ENCODE results near the gene PTOV1.
"Not testable (repeated sequence)": the region's sequence is repeated elsewhere in the genome, so short reads cannot be mapped to it uniquely, and the experiment has no call there.

Gene PTOV1

DNA sequence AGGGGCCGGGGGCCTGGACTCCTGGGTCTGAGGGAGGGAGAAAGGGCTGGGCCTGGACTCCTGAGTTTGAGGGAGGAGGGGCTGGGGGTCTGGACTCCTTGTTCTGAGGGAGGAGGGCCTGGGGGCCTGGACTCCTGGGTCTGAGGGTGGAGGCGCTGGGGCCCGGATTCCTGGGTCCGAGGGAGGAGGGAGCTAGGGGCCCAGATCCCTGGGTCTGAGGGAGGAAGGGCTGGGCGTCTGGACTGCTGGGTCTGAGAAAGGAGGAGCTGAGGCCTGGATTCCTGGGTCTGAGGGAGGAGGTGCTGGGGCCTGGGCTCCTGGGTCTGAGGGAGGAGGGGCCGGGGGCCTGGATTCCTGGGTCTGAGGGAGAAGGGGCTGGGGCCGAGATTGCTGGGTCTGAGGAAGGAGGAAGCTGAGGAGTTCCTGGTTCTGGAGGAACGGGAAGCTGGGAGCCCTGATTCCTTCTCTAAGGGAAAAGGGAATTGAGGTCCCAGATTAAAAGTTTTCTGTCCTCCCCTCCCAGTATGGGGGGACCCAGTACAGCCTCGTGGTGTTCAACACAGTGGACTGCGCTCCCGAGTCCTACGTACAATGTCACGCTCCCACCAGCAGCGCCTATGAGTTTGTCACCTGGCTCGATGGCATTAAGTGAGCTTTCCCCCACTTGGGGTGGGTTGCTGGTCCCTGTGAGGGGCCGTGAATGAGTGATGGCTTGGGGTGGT is 32.1 kb upstream of the PTOV1 start:
- no peak for DNase-seq

DNA sequence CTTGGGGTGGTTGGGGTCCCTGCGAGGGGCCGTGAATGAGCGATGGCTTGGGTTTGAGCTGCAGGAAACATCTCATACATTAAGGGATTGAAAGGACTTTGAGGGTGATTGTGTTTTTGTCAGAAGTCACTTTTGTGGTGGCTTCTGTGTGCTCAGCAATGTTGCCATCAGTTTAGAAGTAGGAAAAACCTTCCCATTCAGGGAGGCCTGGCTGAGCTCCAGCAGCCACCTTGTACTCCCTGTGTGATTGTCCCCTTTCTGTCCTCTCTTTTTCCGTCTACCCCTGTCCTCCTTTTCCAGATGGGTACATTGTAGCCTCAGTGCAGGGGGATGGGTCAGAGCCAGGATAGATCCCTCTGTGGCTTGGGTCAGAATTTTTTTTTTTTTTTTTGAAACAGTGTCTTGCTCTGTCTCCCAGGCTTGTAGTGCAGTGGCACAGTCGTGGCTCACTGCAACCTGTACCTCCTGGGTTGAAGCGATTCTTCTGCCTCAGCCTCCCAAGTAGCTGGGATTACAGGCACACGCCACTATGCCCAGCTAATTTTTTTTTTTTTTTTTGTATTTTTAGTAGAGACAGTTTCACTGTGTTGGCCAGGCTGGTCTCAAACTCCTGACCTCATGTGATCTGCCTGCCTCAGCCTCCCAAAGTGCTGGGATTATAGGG is 31.4 kb upstream of the PTOV1 start:
- not testable (repeated sequence) for DNase-seq

DNA sequence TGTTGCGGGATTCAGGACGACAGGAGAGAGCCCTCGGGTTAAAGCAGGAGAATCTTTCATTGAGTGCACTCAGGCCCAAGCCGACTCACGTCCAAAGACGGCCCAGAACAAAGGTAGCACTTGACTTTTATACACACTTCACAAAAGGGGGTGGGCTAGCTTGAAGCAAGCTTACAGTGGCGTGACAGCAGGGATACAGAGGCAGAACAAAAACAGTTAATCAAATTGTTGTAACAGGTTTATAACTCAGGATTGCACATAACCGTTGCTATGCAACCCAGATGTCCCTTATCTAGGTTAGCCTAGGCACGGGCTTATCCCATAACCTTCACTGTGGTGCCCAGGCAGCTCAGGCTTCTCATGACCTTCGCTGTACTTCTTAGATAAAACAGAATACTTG is 30.8 kb upstream of the PTOV1 start:
- DNase-seq: no peak

DNA sequence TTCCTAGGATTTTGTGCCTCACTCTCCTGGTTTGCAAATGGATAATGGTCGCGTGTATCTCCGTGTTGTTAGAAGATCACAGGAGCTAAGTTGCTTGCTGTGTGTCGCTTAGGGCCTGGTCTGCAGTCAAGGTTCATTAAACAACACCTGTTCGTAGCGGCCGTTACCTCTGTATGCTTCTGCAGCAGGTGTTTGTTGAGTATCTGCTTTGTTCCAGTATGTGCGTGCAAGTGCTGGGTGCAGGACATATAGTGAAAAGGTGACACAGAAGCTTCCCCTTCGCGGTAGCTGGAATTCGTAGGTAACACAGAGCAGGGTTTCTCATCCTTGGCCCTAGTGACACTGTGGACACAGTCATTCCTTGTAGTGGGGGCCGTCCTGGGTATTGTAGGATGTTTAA is 27.5 kb upstream of the PTOV1 start:
- no peak for DNase-seq

DNA sequence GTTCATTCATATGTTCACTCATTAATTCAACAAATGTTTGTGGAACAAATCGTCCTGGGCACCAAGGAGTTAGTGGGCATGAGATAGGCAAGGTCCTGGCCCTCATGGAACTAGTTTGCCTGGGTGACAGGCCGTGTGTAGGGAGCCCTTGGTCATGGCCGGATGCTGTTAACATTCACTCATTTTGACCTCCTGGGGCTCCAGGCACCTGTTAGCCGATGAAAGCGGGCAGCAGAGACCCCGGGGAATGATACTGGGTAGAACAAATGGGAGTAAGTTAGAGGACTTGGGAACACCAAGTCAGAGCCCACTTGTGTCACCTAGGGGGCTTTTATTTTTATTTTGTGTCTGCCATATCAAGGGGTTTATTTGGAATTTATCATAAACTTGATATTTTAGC is 26.3 kb upstream of the PTOV1 start:
- no peak for DNase-seq

DNA sequence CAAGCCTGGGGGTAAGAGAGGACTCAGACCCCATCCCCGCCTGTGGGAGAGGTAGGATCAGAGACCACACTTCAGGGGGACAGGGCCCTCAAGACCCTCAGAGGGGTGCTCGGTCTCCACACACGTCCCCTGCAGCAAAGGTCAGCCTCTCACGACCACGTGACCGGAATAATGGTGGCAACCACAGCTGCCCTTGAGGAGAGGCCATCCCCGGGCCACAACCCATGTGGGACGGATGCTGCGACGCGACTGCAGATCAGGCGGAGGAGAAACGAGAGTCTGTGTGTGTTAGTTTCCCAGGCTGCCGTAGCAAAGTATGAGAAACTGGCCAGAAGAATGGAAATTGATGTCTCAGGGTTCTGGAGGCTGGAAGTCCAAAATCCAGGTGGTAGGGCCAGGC is 23.9 kb upstream of the PTOV1 start:
- DNase-seq: no peak

DNA sequence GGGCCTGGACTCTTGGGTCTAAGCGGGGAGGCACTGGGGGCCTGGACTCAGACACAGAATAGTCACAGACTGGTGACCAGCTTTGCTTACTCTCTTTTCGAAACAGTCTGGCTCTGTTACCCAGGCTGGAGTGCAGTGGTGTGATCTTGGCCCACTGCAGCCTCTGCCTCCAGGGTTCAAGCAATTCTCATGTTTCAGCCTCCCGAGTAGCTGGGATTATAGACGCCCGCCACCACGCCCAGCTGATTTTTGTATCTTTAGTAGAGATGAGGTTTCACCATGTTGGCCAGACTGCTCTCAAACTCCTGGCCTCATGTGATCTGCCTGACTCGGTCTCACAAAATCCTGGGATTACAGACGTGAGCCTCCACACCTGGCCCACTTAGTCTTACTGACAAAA is 21.8 kb upstream of the PTOV1 start:
- DNase-seq: no peak

DNA sequence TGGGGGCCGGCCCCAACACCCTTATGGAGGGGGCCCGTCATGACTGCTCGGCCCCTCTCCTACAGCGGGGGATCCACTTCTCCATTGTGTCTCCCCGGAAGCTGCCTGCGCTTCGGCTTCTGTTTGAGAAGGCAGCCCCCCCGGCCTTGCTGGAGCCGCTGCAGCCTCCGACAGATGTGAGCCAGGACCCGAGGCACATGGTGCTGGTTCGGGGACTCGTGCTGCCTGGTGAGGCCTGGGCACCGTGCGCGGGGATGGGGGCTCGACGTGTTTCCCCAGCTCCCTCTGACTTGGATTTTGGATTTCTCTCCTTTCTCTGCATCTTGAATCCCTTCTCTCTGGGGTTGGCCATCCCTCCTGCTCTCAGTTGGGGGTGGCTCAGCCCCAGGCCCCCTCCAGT is 21.2 kb upstream of the PTOV1 start:
- no peak for DNase-seq

DNA sequence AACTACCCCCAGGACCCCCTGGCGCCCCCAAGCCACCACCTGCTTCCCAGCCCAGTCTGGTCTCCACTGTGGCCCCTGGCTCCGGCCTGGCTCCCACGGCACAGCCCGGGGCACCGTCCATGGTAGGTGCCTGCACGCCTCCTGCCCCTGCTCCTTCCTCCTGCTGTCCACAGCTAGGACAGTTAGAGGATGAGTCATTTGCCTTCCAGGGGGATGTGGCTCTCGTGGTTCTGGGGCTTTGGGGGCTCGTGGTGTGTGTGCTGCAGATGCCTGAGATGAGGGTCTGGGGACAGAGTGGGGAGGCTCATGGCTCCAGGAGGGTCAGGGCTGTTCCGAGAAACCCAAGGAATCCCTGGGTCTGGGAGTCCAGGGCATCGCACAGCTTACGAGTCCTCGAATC is 20.2 kb upstream of the PTOV1 start:
- DNase-seq: no peak

DNA sequence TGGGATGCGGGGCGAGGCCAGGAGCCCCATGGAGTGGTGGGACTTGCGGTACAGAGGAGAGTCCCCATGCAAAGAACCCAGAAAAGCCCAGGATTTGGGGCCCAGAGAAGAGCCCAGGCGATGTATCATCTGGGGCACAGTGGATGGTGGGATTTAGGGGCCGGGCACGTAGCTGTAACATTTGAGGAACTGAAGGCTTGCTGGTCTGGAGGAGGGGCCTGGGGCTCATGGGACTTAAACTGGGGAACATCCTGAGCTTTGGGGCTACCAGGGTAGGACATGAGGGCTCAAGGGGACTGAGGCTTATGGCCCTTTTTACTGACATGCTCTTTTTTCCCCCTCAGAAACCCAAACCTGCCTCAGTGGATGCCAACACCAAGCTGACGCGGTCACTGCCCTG is 19.4 kb upstream of the PTOV1 start:
- DNase-seq: no peak

DNA sequence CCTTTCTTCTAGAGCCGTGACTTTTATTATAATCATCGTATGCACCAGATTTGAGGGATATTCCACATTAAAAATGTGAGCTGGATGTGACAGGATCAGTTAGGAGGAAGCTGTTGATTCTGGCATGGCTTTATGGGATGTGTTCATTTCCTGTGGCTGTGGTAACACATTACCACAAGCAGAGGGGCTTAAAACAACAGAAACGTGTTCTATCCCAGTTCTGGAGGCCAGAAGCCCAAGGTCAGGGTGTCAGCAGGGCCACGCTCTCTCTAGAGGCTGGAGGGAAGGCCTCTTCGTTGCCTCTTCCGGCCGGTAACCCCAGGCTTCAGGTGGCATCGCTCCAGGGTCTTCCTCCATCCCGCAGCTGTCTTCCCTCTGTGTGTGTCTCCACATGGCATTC is 18.4 kb upstream of the PTOV1 start:
- no peak for DNase-seq

DNA sequence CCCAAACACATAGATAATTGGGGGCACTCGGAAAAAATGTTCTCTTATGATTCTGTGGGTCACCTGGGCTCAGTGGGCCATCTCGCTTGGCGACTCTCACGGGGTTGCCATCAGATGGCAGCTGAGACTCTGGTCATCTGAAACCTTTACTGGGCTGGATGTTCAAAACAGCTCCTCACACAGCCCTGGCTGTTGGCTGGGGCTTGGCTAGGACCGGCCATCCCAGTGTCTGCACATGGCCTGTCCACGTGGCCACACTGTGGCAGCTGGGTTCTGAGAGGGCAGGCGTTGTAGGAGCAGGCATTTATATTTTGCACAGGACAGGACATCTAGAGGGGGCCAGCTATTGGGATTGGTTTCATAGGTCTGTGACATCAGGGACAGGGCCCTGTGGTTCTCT is 17.4 kb upstream of the PTOV1 start:
- no peak for DNase-seq

DNA sequence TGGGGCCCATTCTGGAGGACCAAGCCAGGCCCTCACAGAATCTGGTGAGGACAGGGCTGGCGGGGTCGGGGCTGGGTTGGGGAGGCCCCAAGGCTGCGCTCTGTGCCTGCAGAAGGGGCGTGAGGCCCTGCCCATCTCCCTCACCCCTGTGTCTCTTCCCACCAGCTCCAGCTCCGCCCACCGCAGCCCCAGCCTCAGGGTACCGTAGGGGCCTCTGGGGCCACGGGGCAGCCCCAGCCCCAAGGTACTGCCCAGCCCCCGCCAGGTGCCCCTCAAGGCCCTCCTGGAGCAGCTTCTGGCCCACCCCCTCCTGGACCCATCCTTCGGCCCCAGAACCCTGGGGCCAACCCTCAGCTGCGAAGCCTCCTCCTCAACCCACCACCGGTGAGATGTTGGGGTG is 15.4 kb upstream of the PTOV1 start:
- no peak for DNase-seq

DNA sequence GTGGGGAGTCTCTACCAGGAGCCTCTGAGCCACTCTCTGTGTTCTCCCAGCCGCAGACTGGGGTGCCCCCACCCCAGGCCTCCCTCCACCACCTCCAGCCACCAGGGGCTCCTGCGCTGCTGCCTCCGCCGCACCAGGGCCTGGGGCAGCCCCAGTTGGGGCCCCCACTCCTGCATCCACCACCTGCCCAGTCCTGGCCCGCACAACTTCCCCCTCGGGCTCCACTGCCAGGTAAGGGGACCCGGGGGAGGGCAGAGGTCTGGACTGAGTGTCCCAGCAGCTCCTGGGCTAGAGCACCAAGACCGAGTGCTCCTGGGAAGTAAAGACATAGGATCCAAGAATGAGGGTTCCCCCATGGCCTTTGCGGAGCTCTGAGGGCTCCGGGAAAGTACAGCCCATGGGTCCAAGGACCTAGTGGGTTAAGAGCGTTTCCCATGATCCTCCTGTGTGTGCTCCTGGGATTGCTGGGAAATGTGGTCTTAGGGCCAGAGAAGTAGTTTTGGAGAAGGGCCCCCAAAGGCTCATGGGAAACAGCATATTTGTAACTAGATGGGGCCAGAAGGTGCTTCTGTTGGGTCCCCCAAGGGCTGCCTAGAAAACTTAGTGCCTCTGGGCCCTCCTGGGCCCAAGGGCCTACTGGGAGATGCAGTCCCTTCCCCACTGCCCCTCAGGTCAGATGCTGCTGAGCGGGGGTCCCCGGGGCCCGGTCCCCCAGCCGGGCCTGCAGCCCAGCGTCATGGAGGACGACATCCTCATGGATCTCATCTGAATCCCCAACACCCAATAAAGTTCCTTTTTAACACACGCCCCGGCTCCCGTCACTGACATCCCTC is 14.6 kb upstream of the PTOV1 start:
- DNase-seq: no peak

DNA sequence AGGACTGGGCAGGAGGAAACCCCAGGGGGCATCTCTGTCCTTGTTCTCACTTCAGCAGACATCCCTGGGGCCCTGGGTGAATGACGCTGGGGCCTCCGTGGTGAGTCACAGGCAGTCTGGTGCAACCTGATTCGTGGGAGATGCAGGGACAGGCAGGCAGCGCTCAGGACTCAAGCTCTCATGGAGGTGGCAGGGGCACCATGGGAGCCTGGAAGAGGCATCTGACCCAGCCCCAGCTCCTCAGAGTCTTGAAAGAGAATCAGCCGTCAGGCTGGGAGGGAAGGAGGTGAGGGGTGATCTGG is 14.0 kb upstream of the PTOV1 start:
- DNase-seq: no peak

DNA sequence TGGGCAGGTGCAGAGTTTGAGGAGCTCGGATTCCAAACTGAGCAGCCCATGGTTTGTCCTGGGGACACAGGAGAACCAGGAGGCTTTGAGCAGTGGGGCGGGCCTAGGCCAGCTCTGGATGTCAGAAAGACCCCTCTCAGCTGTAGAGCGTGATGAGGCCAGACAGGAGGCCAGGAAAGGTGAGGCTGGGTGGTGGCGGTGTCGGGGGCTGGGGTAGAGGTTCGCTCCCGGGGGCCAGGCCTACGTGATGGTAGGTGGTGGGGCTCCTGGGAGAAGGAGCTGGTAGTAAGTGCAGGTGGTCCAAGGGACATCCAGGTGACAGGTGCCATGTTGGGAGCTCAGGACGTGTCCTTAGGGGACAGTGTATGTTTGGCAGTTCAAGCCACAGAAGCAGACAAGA is 13.5 kb upstream of the PTOV1 start:
- DNase-seq: no peak

DNA sequence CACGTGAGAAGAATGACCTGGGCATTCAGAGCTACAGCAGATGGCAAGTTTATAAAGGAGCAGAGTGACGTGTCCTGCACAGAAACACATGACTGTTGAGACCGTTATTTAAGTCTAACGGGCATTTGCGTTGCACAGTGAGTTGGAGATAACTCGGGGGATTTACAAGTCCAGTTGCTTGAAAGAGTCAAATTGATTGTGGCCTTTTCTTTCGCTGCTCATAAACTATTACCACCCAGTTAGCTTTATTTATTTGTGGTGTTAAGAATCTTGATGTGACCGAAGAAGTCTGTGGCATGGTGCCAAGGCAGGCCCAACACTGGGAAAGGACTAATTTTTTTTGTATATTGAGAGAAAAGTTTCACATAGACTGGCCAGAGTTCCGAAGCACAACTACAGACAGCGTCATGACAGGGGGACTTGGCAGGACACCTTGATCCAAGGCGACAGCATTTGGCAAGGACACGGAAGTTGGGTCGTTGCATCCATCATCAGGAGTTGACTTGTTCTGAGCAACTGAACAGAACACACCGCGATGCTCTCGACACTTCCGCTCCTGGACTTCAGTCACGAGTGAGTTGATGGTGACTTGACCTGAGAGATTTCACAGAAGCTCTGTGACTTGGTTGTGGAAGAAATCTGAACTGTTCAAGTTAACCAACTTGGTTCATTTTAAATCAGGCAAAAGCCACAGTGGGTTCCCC is 11.9 kb upstream of the PTOV1 start:
- DNase-seq: no peak

DNA sequence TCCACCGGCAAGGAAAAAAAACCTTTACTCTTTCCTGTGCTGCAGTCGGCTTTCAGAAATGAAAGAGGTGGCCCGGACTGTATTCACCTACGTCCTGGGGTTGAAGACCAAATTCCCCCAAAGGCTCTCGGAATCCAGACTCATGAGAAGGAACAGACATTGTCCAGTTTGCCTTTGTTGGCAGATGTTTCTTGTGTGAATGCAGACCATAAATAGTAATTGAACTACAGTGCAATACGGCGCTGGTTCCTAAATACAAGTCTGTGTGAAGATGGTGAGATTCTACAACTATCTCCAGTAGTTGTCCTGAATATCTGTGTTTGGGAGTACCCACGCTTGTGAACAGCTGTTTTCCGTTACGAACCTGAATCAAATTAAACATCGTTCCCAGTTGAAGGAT is 11.2 kb upstream of the PTOV1 start:
- no peak for DNase-seq

DNA sequence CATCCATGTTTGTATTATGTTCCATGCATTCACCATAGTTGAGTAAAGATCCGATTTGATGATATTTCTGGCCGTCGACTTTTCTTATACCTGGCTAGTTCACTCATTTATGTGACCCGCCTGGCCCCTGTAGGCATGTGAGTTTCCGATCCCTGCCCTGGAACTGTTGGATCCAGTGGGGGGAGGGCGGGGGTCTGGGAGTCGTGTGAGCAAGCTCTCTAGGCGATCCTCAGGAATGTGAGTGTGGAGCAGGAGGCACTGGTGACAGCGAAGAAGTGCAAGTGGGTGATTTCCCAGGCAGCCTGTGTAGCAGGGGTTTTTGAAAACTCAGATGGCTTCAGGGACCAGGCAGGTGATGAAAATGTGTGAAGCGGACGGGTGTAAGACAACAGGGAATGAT is 10.6 kb upstream of the PTOV1 start:
- DNase-seq: no peak

DNA sequence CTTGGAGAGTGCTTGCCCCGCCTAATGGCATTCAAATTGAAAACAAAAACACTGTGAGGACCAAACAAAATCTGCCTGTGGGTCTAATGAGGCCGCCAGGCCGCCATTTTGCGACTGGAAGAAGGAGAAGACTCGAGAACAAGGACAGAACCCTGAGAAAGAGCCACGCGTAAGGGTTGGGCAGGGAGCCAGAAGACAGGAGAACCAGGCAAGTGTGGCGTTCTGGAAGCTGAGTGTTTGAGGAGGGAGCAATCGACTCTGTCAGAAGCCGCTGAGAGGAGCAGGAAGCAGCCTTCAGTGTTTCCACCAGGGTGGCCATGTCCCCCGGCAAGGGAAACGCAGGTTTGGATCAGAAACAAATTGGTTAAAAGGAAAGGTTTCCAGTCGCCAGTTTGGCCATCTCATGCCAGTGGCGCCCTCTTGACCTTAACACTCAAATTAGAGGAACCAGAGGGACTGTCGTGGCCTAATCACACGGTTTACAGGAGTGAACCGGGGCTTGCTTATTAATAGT is 10.2 kb upstream of the PTOV1 start:
- DNase-seq: no peak

DNA sequence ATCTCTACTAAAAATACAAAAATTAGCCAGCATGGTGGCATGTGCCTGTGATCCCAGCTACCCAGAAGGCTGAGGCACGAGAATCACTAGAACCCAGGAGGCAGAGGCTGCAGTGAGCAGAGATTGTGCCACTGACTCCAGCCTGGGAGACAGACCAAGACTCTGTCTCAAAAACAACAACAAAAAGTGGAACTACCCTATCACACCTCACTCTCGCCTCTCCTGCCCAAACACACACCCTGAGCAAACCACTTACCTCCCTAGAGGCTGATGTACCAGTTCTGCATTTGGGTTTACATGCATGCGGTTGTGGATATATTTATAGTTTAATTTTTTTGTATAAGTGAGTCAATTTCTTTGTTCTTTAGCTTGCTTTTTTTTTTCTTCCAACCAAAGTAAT is 7.7 kb upstream of the PTOV1 start:
- no peak for DNase-seq

DNA sequence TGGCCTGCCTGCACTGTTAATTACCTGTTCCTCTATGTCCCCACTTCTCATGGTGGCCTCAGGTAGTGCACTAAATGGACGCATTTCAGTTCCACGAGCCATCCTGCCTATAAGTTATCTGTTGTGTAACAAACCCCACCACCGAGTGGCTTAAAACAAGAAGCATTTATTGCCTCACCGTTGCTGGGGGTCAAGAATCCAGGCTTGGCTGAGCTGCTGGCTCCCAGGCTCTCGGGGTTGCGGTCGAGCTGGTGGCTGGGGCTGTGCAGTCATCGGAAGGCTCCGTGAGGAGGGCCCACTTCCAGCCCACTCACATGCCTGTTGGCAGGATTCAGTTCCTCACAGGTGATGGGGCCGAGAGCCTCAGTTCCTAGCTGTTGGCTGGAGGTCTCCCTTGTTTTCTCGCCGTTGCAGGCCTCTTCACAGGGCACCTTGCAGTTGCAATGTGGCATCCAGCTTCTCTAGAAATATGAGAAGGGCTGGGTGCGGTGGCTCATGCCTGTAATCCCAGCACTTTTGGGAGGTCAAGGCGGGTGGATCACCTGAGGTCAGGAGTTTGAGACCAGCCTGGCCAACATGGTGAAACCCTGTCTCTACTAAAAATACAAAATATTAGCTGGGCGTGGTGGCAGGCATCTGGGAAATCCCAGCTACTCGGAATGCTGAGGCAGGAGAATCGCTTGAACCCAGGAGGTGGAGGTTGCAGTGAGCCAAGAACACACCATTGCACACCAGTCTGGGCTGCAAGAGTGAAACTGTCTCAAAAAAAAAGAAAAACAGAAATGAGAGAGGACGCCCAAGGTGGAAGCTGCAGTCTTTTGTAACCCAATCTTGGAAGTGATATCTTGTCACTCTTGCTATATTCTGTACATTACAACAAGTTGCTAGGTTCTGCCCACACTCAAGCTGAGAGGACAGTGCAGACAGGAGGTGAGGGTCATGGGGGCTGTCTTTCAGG is 6.5 kb upstream of the PTOV1 start:
- DNase-seq: no peak
